HG03457 (cell line): ENCODE data around the gene PKNOX2.

Experiments used
- ATAC-seq: cut with Tn5 transposase; IDR thresholded peaks from one replicate; pipeline ENCODE4 v1.9.1; 2021; ENCODE audit warnings: moderate number of reproducible peaks; ENCODE audit not compliant: unreplicated experiment

The PKNOX2 gene

DNA sequence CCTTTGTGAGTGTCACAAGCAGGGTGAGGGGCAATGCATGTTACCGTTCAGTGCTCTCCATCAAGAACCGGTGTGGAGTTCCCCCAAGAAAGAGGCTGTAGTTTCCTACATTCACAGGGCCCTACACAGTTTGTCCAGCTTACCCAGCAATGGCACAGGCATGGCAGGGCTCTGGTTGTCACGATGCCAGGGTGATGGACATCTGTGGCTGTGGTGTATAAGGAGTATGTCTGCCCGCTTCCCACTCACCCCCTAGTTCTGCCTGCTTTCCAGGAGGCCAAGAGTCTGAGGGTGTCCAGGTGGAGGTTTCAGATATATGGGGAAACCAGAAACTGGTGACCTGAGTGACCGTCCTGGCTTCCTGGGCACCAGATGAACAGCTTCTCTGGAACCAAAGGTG lies 116.1 kb downstream of the PKNOX2 start:
- no peak for ATAC-seq

DNA sequence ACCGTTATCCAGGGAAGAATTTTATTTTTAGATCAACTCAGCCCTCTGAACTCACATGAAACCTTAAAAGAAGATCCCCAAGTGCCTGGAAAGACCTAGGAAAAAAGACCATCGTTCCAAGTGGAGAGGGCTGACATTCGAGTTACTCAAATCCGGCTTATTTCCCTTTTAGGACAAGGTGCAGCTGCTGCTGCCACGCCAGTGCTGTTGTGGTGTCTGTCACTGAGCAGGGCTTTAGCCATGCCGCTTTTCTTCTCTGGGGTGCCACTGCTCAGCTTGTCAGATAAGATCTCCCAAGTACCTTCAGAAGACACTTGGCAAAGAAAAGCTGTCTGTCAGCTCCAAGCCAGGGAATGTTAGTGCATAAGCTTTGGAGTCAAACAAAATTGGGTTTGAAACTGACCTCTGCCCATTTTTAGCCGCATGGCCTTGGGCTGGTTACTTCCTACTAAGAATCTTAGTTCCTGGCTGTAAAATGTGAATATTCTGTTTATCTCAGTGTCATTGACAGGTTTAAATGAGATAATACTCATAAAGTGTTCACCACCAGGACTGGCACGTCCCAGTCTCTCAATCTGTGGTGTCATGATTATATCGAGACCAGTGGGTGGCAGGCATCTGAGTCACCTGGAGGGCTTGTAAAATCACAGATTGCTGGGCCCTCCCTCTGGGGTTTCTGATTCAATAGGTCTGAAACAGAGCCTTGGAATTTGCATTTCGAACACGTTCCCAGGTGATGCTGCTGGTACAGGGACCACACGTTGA lies 117.5 kb downstream of the PKNOX2 start:
- no peak for ATAC-seq

DNA sequence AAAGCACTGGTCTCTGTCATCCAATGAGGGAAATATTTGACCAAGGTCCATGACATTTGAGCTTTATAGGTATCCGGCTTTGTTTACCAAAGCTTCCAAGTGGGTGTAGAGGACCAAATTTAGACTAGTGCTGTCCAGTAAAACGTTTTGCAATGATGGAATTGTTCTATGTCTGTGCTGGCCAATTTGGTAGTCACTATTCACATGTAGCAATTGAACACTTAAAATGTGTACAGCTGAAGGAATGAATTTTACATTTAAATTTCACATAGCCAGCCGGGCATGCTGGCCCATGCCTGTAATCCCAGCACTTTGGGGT lies 118.0 kb downstream of the PKNOX2 start:
- no peak for ATAC-seq

DNA sequence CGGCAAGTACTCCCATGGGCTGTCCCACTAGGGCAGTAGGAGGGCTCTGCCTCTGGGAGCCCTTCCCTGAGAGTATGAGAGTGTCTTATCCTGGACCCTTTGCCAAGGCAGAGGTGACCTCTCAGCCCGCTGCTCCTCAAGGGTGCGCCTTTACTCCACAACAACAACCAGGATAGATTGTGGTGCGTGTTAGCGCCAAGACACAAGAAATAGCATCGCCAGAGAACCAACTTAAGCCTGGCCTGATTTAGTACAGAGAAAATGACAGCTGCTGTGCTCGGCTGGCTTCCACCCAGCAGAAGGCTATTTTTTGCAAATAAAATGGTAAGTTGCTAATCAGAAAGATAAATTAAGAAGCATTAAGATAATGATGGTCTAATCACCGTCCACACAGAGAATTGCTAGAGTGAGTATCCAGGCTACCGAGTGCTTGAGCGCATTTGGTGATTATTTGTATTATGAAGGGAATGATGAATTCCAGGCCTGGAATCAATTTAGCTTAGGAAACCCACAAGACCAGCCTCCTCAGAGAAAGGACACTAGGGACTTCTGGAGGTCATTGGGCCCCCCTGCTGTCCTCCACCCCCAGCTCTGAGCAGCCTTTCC lies 119.8 kb downstream of the PKNOX2 start:
- no peak for ATAC-seq

DNA sequence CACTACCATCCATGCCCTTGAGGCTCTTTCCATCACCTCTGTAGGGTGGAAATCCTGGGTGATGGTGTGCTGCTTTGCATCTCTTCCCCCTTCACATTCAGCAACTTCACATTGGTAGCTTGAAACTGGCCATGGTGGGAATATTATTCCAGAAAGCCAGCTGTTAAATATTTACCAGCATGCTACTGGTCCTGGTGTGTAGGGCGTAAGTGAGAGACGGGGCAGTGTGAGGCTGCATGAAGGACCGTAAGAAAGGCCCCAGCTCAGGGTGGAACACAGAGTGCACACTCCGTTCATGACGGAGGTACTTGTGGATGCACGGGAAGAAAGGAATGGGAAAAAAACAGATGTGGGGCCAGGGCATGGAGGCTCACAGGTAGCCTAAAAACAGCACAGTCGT lies 121.3 kb downstream of the PKNOX2 start:
- no peak for ATAC-seq

DNA sequence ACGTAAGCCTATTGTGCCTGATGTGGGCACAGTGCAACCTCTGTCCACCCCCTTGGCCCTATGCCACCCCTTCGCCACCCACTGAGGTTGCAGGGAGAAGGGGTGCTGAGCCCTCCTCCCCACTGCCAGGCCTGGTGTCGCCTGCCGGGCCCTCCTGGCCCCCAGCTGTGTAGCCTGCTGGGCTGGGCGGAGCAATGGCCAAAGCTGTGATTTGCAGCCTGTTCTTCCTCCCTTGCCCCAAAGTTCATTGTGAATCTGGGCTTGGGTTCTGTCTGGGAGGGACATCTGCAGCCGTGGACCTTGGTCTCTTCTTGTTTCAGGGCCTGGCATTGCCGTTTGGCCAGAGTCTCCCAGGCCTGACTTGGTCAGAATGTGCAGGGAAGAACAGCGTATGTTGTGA lies 121.9 kb downstream of the PKNOX2 start:
- ATAC-seq, result no peak

DNA sequence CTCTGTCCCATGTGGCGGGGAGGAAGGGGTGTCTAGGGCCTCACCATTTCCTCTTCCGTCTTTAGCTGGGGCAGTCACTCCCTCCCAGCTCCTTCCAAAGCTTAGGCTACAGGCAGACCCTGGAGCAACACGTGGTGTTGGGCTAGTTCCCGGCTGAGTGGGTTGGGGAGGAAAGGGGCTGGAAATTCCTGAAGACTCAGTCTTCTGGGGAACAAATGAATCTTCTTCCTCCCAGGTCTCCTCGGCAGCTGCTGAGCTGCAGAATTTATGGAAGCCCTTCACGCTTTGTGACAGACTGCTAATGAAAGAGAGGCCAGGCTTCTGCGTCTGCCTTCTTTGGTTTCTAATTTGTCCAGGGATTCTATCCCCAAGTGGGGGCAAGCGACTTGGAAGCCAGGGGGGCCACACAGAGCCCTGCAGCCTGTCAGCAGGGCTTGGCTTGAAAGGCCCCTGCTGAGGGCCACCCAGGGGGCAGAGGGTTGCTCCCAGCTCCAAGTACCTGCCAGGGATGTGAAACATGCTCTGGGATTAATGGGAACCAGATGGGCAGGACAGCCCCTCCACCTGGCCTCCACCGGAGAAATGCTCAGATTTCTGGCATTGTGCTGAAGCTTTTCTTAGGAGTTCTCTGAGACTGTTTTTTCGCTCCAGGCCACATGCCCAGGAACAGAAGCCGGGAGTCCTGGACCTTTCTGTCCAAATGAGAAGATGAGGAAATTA lies 123.1 kb downstream of the PKNOX2 start:
- ATAC-seq, result no peak

DNA sequence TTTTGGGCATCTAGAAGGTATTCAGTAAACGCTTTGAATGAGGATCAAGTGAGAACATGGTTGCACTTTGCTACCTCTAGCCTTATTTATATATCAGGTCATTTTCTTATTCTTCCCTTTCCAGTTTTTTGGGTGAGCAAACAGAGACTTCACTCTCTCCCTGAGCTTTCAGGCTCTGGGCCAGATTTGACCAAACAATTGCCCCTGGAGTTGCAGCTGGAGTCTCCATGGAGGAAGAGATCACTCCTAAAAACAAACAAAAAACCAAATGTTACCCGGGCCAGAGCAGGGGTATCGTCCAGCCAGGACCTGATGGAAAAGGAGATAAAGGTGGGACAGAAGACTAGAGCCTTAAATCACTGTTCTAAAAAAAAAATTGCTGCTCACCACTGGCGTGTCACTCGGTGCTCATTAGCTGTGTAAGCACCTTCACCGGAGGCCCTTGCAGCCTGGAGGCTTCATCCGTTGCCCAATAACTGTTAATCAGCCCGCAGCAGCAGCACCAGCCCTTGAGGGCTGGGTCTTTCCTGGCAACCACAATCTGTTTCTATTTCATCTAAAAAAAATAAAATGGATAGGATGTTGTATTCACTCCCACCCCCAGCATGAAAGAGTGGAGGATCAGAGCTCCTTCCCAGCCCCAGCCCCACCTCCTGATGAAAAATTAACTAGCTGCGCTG lies 125.0 kb downstream of the PKNOX2 start:
- no peak for ATAC-seq

DNA sequence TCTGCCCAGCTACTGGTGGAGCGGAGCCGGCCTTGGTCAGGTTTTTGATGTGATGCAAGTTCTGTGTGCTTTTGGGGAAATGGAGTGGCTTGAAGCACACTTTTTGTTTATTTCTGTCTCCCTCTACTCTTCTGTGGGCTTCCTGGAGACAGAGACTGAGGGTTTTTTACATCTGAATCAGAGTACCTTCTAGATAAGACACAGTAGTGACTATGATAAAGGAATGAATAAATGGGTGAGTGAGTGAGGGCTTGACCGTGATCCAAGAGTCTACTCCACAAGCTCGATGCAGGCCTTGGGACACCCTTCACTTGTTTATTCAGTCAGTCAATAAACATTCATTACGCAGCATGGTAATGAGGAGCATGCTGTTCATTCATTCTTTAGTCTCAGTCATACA lies 125.7 kb downstream of the PKNOX2 start:
- ATAC-seq, result no peak

DNA sequence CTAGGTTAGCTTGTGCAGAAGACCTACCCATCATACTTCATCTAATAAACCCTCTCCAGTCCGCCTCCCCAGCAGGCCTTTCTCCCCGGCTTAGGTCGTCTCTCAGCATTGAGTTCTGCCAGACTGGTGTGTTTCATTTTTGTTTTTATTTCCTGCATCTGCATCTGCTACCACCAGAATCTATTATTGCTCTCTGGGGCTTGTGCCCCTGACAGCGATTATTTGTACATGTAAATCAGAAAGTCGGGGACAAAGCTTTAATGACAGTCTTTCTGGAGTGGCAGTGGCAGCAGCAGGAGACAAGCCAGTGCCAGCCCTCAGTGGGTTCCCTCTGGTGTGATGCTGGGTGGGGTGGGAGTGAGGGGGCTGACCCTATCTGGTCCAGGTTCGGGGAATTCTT lies 127.5 kb downstream of the PKNOX2 start:
- no peak for ATAC-seq

DNA sequence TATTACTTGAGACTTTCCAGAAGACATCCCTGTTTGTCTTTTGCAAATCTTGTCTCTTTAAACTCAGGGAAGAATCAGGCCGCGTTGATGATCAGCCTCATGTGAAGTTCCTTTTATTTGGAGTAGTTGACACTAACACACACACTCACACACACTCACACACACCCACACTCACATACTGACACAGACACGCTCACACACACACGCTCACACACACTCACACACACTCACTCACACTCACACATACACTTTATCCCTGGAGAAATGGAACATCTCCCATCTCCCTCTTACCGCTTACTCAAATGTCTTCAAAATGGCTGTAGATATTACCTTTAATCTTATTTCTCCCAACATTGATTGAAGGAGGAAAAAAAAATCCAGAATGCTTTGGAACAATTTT lies 129.0 kb downstream of the PKNOX2 start:
- no peak for ATAC-seq

DNA sequence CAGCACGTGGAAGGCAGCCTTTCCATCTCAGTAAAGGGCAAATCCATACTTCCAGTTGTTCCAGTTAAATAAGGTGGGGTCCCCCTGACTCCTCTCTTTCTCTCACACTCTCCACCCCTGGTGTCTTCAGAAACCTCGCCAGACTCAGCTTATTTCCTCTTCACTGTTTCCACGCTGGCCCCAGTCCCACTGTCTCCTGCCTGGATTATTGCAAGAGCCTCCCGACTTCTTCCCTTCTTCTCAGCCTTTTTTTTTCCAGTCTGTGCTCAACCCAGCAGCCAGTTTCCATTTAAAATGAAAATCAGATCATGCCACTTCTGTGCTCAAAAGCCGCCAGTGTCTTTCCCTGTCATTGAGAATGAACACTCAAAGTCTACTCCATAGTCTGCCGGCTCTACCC lies 131.4 kb downstream of the PKNOX2 start:
- ATAC-seq, result no peak

DNA sequence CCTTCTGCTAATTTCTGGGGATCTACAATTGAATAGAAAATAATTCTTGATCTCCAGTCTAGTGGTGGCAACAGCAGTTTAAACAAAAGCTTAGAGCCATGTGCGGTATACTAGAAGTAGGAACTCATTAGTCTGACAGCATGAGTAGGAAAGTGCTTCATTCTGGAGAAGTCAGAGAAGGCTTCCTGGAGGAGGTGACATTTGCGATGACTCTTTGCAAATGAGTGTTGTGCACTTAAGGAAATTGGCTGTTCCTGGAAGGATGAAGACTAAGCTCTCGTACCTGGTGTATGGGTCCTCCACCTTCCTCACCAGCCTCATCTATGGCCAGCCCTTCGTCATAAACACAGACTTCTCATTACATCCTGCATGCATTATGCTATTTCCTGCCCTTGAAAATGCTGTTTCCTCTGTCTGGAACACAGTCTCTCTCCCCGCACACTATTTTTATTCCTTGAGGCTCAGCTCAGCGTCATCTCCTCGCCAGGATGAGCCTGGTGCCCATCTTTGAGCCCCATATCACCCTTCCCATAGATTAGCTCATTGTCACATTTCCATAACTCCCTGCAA lies 132.9 kb downstream of the PKNOX2 start:
- ATAC-seq, result no peak

DNA sequence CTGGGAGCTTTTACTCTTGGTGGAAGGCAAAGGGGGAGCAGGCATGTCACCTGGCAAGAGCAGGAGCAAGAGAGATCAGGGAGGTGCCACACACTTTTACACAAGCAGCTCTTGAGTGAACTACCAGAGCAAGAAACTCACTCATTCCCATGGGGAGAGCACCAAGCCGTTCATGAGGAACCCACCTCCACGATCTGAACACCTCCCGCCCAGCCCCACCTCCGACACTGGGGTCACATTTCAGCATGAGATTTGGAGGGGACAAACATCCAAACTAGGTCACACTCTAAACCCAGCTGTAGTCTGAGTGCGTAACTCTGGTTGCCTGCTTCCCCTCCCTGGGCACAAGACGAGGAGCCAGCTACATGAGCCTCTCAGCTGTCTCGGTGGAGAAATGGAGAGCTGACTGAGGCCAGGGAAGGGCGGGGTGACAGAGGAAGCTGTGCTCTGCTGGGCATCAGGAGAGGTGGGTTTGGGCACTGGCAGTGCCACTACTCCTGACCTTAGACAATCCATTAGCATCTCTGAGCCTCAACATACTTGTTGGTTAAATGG lies 134.6 kb downstream of the PKNOX2 start:
- no peak for ATAC-seq

DNA sequence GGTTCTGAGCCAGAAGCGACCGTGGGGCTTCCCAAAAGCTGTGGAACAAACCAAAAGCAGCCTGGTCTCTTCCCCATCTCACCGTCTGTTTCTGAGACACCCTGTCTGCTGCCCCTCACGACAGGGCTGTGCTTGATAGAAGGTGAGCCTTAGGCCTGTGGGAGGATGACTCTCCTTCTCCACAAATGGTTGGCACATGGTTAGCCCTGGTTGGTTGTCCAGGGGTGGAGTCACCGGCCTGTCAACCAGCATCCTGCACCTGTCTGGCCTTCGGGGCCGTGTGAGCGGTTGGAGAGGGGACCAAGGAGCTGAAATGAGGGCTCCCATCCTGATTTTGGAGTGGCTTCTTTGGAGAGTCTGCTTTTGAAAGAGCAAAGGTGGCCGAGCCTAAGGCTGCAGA lies 135.3 kb downstream of the PKNOX2 start:
- no peak for ATAC-seq

DNA sequence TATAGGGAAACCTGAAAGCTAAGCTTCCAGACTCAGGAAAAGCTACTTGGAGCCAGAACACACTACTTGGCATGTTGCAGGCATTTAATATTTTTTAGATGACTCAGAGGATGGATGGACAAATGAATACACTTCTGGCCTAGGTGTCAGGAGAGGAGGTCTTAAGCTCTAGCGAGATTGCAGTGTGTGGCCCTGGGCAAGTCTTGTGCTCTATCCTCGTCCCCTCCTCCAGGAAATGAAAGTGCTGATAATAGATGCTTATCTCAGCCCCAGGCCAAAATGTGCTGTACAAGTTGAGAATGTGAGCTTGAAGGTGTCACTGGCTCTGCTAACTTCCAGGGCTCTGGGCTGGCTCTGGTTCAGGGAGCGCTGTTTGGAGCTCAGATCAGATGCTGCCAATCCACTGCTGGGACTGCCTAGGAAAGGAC lies 136.3 kb downstream of the PKNOX2 start:
- ATAC-seq, result no peak

DNA sequence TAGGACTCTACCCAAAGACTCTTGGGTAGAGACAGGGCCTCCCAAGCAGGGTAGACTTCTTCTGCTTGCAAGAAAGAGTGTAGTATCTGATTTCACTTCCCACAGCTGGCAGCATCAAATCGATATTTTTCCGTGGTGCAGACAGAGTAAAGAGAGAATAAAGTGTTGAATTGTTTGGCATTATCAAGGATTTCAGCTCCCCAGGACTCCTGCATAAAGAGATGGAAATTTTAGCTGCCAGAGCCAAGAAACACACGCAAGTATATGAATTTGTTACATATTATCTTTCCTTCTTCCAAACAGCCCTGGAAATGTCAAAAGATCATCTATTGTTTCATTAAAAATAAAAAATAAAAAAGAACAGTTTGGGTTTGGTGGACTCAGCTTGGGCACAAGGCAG lies 136.8 kb downstream of the PKNOX2 start:
- no peak for ATAC-seq

DNA sequence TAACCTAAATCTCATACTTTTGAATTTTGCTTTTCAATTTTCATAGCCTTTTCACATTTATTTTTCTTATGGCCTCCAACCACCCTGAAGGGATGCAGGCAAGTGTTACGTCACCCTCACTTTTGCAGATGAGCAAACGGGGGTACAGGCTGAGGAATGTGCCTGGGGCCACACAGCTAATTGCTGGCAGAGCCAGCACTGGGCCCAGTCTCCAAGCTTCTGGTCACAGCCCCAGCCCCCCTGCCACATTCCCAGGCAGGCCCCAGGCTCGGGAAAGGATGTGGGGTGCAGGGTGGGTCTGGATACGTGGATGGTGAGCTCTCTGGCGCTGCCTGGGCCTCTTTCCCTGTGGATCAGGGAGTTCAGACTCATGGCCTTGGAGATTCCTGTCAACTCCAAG lies 138.6 kb downstream of the PKNOX2 start:
- no peak for ATAC-seq

DNA sequence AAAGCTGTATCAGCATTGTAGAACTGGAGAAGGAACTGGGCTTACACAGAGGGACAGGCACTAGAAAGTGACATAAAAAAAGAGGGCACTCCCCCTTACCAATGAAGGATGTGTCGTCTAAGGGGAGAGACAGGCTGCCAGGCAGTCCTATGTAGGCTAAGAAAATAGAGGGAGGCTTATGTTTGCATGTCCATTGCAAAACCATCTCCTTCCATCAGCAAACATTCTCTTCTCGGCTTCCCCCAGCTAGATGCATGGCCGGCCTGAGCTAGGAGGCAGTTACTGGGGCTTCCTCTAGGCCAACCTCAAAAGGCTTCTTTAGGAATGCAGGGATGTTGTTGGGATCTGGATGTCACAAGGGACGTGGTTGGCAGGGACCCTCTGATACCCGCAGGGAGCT lies 139.1 kb downstream of the PKNOX2 start:
- ATAC-seq, result no peak

DNA sequence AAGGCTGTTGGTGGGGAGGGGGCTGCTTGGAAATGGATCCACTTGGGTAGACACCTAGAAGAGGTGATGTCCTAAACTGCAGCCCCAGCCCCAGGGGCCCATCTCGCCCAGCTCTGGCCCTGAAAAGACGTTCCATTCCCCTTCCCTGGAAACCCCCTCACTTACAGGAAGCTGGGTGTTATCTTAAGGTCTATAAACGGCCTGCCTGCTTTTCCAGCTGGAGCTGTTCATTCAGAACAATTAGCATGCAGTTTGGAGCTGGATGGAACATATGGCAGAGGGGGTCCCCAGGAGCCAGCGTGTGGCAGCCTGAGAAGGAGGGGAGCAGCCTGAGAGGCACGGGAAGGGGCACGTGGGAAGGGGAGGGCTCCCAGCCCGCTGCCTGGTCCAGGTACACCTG lies 139.6 kb downstream of the PKNOX2 start:
- ATAC-seq, result no peak

DNA sequence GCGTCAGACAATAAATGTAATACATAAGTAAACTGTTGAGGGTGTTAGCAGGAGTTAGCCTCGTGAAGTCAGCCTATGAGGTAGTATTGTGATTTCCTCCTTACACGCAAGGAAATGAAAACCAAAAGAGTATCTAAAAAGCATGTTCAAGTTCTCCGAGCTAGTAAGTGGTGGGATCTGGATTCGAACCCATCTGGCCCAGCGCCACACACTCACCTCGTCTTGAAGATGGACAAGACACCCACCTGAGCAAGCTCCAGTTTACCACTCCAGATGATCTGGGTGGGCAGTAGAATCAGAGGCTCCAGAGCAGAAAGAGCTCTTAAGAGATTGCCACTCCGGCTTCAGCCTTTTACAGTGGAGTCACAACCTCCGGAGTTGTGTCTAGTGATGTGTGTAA lies 140.3 kb downstream of the PKNOX2 start:
- ATAC-seq, result no peak
